Smooth muscle cell of bladder (primary cell): ENCODE data around the gene PITX3. TPM values are rescaled to one million over a fixed set of nuclear protein-coding genes. Genes with fewer than 3 reads are reported as not detected.

ENCODE experiments used
- total RNA-seq: library from RNA; depleted of rRNA; stranded (reverse); fragments of >200 nt; gene quantifications from 2 replicates; pipeline ENCODE4 v1.2.3, GENCODE V29; 2014

Gene PITX3
- 0.14 and 0.18 TPM in 2 replicates for total RNA-seq

GRCh38 chr10:102241444-102242117 is at the start of gene PITX3:
Gene PITX3 (minus strand): TSS chr10:102241512. CDS start chr10:102232080, 9,432 bp downstream.

GRCh38 chr10:102245082-102245931 is 4.0 kb upstream of the PITX3 start, which contains the start of gene GBF1:
Gene GBF1 (plus strand): TSS chr10:102245532. CDS start chr10:102258939, 13,407 bp downstream.

GRCh38 chr10:102225646-102226541 is 15.4 kb downstream of the PITX3 start, which contains the start of gene ELOVL3:
Gene ELOVL3 (plus strand): TSS chr10:102226299. CDS start chr10:102226549, 250 bp downstream.

Other genes with a start within 250 kb of the PITX3 start
- gene ARMH3, start 185.3 kb downstream of the PITX3 start, total RNA-seq = 6.4 and 8.1 TPM in 2 replicates
- gene HPS6, start 176.2 kb downstream of the PITX3 start, total RNA-seq = 21.0 and 29.0 TPM in 2 replicates
- 45.2 and 52.0 TPM in 2 replicates for gene LDB1, start 121.1 kb downstream of the PITX3 start, total RNA-seq
- 7.0 and 11.1 TPM in 2 replicates for gene PPRC1, start 108.5 kb downstream of the PITX3 start, total RNA-seq
- 22.5 and 29.7 TPM in 2 replicates for gene NOLC1, start 89.1 kb downstream of the PITX3 start, total RNA-seq
- gene ELOVL3, start 15.2 kb downstream of the PITX3 start, total RNA-seq = 0.85 and 1.2 TPM in 2 replicates
- gene GBF1, start 4.0 kb upstream of the PITX3 start, total RNA-seq = 17.4 and 19.4 TPM in 2 replicates
- 13.4 and 14.9 TPM in 2 replicates for gene NFKB2, start 154.2 kb upstream of the PITX3 start, total RNA-seq
- gene PSD, start 177.3 kb upstream of the PITX3 start, total RNA-seq = 3.3 and 6.3 TPM in 2 replicates
- gene FBXL15, start 179.3 kb upstream of the PITX3 start, total RNA-seq = 6.7 and 7.9 TPM in 2 replicates
- 48.2 and 52.5 TPM in 2 replicates for gene CUEDC2, start 191.1 kb upstream of the PITX3 start, total RNA-seq
- gene C10orf95, start 210.0 kb upstream of the PITX3 start, total RNA-seq = 0.14 TPM in 1 of 2 replicates, not detected in the other